ENCODE measurements around the gene SPATS1.
A peak's percentile ranks its signal among the peaks of the same experiment; 100 is the strongest.
"Not testable (repeated sequence)": the region's sequence is repeated elsewhere in the genome, so short reads cannot be mapped to it uniquely, and the experiment has no call there.

SPATS1 gene

DNA sequence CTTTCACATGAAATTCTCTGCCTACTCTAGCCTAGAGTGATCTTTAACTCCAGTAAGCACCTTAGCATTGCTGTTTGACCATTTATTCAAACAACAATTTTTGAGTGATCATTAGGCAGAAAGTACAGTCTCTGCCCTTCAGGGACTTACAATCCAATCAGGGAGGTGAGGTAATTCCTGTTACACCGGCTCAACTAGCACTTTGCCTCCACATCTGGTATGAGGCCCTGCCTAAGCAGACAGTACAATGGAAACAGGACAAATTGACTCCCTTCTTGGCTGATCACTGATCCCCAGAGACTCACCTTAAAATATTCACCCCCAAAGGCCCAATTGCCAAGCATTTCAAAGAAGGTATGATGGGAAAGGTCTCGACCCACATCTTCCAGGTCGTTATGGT is 30.7 kb upstream of the SPATS1 start:
- no peak for DNase-seq

DNA sequence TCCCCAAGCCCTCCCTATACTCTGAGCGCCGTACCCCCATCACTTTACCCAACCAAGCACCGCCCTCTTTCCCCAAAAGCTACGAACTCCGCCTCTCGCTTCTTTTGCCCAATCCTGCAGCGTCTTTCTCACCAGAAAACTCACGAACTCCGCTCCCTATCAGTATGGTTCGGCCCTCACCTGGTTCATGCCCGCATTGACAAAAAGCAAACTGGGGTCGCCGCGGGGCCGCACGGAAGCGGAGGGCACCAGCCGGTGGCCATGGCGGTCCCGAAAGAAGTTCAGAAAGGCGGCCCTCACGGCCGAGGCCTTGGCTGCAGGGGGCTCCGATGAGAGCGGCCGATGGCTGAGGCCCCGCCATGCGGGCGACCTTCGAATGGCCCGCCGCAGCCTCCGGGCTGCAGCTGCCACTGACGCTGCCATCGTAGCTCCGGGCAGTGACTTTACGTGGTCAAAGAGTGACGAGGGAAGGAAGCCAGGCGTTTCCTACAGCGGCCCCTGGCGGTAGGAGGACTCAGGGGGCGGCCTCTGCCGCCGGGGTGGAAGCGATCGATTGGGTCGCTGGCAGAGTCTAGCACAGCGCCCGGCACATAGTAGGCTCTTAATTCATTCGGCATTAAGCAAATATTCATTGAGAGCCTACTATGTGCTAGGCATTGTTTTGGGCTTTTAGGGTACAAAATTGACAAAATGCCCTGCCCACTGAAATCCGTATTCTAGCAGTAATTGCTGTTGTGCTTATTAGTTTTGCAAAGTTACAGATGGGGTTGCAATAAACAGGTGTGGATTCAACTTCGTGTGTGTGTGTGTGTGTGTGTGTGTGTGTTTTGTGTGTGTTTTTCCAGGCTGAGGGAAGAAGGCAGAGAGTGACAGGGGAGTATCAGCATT is 29.3 kb upstream of the SPATS1 start, which contains the start of gene AARS2:
Gene AARS2 (minus strand): TSS at position 447 of the 888 bp plus-strand sequence. CDS start 24 bp downstream, at position 423.
- DNase-seq, result peak; percentile 49

DNA sequence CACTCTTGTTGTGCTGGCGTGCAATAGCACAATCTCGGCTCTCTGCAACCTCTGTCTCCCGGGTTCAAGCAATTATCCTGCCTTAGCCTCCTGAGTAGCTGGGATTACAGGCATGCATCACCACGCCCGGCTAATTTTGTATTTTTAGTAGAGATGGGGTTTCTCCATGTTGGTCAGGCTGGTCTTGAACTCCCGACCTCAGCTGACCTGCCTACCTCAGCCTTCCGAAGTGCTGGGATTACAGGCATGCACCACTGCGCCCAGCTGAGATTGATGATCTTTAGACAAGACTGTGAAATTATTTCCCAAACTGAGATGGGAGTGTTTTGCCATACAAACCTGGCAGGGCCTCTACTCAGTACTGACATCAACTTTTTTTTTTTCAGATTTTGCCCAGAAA is 27.8 kb upstream of the SPATS1 start:
- not testable (repeated sequence) for DNase-seq

DNA sequence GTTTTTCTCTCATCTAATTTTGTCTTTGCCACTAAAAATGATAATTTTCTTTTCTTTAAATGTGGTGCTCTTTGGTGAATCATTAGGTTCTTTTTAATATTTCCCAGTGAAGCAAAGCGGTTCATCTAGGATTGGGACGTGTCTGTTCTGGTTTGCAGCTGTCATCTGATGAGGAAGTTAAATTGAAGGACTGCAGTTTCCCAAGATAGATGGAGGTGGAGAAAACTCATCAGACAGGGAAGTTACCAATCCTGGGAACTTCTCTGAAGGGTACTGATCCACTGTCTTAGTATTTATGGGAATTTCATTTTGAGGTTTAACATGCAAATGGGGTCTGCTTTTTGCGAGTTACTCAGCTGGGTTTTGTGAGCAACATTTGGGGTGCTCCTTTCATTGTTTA is 26.9 kb upstream of the SPATS1 start:
- no peak for DNase-seq

DNA sequence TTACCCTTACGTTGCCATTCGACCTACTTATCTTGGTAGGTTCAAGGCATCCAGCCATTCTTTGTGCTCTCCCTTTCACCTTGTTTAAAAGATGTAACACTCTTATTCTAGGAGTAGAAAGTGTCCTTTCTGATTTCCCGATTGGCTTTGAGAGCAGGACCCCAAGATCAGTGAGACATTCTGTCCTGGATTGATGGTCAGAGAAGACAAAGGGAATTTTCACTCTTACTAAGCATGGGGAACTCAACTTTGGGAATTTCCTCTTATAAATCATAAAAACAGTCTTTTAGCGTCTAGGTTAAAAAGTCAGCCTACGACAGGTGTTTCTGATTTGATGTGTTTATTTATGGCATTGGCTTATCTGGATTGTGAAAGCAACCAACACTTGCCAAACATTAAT is 26.5 kb upstream of the SPATS1 start:
- DNase-seq, result no peak

DNA sequence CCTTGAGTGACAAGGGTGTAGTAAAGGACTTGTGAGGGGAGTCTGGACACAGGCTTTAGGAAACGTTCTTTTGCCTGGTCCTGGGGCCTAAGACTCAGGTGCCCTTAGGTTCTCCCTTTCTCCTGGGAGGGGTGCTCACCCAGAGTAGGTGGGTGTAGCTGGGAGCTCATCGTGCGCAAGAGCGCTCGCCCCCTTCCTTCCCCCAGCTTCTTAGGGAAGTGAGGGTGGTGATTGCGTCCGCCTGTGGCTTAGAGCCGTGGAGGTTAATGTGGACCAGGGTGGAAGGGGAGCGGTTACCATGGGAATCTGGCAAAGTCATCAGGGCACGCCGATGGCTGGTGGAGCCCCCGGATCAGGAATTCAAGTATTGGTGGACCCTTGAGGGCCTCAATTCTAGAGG is 26.0 kb upstream of the SPATS1 start:
- no peak for DNase-seq

DNA sequence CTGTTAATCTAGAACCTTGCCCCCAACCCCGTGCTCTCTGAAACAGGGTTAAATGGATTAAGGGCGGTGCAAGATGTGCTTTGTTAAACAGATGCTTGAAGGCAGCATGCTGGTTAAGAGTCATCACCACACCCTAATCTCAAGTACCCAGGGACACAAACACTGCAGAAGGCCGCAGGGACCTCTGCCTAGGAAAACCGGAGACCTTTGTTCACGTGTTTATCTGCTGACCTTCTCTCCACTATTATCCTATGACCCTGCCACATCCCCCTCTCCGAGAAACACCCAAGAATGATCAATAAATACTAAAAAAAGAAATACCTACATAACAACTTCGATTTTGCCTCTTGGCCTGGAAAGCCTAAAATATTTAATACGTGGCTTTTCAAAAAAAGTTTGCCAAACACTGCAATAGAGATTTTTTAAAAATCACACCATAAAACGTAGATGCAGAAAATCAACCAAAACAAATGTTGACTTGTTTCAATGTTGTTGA is 25.3 kb upstream of the SPATS1 start:
- DNase-seq, result not testable (repeated sequence)

DNA sequence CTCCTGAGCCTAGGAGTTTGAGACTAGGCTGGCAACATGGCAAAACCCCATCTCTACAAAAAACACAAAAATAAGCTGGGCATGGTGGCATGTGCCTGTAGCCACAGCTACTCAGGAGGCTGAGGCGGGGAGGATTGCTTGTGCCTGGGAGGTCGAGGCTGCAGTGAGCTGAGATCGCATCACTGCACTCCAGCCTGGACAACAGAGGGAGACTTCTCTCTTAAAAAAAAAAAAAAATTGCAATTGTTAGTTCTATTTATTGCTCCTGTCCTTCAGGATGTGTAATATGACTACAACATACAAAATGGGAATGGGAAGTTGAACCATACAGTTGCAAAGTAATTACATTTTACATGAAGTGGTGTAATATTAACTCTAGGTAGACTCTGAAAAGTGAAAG is 21.2 kb upstream of the SPATS1 start:
- DNase-seq, result no peak

DNA sequence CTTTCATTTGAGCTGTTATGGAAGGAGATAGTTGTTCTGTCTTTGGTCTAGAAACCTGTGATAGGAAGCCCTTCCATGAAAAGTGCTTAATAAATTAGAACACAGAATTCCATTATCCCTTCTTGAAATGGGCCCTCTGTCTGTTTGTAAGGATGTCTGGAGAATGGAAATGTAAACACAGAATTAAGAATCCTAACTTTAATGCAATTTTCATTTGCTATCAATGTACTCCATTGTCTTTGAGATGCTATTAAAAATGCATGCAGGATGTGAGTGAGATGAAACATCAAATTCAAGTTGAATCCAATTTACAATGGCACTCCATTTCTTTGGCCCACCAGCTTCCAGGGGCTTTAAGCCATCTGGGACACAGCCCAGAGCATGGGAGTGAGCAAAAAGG is 15.4 kb upstream of the SPATS1 start:
- DNase-seq, result no peak

DNA sequence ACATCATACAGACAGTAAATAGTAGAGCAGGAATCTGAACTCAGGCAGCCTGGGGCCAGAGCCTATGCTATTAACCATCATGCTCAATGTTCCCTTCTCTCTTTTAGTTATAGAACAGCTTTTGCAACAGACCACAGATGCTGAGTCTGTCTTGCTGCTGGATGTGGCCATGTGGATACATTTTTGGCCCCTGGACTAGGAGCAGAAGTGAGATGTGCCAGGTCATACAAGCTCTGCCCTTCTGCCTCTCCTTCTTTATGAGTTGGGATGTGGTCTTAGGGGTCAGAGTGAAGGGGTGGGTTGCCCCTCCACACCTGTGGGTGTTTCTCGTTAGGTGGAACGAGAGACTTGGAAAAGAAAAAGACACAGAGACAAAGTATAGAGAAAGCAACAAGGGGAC is 14.7 kb upstream of the SPATS1 start:
- DNase-seq, result no peak

DNA sequence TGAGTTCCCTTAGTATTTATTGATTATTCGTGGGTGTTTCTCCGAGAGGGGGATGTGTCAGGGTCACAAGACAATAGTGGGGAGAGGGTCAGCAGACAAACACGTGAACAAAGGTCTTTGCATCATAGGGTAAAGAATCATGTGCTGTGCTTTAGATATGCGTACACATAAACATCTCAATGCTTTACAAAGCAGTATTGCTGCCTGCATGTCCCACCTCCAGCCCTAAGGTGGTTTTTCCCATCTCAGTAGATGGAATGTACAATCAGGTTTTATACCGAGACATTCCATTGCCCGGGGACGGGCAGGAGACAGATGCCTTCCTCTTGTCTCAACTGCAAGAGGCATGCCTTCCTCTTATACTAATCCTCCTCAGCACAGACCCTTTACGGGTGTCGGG is 14.2 kb upstream of the SPATS1 start:
- DNase-seq, result not testable (repeated sequence)

DNA sequence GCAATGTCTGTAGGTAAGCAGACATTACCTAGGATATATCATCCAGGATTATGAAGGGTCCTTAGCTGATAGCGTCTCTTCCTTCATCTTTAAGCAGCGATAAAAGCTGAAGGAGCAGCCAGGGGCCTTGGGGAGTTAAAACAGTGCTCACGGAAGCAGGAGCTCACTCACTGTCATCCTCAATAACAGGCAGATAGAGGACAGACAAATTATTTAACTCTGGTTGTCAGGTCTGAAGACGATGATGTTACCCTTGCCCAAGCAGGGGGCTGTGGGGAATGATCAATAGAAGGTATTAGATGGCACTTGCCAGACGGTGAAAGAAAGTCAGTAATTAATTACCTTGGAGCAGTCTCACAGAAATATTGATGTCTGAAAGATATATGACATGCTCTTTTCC is 12.6 kb upstream of the SPATS1 start:
- no peak for DNase-seq

DNA sequence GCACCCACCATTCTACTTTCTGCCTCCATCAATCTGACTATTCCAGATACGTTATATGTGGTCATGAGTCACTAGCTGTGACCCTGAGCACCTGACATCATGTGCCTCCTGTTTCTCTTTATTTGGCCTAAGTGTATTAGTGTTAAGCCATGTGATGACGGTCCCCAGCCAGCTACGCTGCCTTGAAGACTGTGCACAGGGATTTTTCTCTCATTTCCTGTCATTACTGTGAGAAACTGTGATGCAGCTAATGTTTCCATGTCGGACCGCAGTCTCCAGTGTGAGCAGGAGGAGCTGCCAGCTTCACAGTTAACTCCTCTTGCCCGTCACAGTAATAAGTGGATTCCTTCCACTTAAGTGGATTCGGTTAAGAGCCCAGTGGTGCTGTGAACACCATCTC is 9.9 kb upstream of the SPATS1 start:
- no peak for DNase-seq

DNA sequence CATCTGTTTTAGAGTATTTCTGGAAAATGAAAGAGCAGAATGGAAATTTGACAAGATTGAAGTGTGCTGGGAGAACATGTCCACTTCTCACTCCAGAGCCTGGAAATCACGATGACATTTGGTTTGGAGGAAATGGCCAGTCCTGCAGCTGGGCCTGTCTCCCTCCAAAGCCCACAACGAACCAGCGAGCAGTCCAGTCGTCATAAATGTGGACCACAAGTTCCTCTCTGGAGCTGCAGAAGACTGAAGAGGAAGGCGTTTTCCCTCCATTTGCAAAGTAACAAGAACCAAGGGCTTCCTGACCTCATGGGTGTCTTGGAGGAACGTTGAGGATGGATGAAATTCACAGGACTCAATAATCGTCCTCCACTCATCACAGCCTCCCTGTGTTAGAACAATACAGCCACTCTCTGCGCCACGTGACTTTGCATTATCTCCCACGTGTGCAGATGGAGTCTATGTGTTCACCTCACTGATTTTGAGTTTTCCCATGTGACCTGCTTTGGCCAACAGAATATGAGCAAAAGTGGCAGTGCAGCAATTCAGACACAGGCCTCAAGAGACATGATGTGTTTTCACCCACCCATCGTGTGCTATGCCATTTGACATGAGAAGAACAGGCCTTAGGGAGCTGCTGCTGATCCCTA is 9.1 kb upstream of the SPATS1 start:
- DNase-seq, result no peak

DNA sequence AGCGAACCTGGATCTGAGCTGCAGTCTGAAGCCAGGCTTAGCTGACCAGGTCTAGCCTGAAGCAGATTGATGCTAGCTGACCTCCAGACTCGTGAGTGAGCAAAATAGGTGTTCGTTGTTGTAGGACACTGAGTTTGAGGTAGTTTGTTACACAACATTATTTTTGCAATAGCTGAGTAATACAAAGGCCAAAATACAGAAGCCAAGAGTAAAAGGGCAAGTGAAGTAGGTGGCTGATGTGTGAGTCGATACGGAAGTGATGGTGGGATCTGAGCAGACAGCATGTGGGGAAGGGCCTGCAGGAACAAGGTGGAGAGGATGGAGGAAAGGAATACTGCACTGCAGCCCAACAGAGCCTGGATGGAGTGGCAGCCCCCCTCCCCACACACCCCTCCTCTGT is 8.5 kb upstream of the SPATS1 start:
- no peak for DNase-seq

DNA sequence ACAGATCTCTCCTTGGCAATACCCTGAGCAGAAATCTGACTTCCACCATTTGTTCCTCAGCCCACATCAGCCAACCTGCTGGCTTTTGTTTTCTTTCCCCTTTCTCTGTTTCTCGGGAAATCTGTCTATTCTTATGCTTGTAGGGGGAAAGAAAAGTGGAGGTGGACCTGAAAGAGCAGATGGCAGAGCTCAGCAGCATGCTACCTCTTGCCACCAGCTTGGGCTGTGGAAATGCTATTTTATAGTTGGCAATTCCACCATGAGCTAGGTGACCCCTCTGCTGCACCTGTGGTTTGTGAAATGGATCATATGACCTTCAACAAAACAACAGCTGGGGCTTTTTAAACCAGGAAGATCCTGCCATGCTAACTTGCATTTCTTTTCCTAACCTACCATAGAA is 6.8 kb upstream of the SPATS1 start:
- no peak for DNase-seq

DNA sequence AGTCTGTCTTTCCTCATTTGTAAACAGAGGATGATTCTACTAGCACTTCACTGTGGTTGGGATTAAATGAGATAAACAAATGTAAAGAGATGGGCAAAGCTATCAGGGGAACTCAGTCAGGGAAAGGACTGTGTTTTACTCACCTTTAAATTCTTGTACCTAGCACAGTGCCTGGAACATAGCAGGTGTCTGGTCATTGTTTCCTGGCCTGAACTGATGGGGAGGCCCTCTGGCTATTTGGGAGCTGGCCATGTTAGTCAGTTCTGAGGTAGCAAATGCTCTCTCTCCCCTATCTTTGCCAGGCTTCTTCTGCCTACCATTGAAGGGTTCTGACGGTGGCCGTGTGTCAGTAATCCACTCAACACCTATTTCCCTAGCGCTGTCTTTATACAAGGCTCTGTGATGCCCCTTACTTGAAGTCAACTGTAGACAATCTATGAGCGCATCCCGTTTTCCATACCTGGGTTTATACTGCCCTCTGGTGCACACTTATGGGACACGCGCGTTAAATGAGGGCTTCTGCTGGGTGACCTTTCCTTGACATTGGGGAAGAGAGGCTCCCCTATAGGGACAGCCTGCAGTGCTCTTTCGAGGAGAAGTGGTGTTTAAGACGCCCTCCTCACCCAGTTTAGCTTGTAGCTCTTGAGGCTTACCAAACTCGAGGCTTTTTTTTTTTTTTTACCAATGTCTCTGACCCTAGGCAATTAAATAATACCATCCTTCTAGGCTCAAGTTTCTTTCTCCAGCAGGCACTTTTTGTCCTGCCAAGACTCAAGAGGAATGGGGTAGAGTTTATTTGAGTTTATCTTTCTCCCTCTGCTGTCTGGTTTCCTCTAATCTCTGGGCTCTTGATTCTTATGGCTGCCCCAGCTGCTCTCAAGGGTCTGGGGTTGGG is 4.0 kb upstream of the SPATS1 start:
- no peak for DNase-seq

DNA sequence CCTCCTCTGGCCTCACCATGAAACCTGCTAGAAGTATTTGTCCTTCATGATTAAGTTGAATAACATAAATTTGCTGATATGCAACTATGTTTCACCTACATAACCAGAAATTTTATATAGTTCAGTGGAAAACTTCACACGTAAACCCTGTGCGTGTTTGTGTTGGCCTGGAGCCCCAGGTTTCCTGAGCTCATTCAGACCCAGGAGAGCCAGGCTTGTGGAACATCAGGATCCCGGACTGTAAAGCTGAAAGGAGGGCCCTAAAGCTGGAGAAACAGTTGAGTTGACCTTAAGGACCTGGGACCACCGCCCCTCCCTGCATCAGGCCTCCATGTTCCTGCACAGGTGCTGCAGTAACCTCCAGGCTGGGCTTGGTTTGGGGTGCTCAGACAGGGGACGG is 3.1 kb upstream of the SPATS1 start:
- no peak for DNase-seq

DNA sequence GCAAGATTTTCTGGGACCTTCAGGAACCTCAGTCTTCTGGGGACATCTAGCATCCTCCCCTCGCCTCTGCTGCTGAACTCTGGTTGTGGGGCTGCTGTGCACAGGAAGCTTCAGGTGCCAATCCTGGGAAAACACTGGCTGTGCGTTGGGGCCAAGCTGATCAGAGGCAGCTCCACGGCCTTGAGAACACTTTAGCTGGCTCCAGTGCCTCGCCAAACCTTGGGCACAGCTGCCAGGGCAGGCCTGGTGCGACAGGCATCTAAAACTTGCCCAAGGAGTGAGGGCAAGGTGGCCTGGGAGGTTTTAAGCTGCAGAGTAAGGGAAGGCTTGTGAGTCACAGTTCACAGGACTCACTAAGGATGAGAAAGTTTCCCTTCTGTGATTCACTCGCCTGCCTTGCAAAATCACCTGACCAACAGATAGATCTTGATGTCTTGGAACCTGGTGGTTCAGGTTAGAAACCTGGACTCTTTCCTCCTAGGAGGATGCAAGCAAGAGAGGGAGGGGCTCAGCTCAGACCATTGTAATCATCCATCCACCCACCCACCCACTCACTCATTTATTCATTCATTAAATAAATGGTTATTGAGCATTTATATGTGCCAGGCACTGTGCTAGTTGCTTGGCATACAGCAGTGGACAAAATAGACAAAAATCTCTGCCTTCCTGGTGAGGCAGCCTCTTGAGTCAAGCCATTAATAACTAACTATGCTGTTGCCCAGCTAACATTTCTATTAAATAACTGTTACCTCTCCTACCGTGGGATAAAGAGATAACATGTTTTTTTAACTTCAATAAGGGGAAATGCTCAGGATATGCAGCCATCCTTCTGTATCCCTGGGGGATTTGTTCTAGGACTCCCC is 2.5 kb upstream of the SPATS1 start:
- DNase-seq, result no peak

DNA sequence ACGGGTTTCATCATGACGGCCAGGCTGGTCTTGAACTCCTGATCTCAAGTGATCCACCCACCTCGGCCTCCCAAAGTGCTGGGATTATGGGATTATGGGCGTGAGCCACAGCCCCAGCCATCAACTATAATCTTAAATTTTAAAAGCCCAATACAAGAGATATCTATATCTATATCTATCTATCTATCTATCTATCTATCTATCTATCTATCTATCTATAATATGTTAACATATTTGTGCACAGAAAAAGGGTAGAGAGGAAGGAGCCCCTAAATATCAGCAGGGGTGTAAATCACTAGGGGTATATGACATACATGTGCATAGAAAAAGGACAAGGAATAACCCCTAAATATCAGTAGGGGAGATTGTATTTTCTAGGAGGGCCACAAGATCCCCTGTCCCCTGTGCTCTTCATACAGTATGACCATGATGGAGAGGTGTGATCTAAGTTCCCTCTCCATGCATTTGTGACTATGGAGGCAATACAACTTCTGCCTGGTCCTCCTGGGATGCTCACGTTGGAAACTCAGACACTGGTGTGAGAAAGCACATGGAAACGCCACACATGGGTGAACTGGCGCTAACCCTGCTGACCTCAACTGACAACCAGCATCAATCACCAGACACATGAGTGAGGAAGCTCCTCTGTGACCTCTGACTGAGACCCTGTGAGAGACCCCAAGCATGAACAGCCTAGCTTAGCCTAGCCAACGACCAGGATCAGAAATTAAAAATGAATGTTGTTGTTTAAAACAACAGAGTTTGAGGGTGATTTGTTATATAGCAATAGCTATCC is 1.2 kb upstream of the SPATS1 start:
- DNase-seq, result no peak

DNA sequence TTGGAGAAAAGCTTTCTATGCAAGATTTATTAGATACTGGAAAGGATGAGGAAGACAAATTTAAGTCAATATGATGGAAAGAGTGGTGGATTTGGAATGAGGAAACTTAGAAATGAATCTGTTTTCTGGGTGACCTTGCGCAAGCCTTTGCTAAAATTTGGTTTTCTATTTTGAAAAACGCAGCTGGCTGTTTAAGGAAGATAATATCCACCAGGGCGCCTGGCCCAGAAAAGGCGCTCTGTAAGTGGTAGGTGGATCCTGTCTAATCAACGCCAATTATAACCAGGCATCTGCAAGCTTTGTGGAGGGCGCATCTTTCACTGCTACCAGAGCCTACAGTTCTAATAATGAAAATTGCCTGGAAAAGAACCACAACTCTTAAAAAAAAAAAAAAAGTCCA is 398 bp upstream of the SPATS1 start:
- peak; percentile 25 for DNase-seq

All from GF-D8 (cell line).